Cardiac fibroblast (primary cell): ENCODE results near the gene FAH.

Experiments
- DNase-seq, 2 donors: peaks; one replicate each; pipeline versions ENCODE4 v3.0.0 to v3.0.0-alpha.2; 2010; ENCODE audit warnings: low read depth in 2 of 2
- H3K4me3 ChIP-seq, 2 donors: replicated peaks in 1 of 2; 1 replicate in 1 of 2; 2 replicates in 1 of 2; pipeline ENCODE4 v1.5.1; 2011; ENCODE audit warnings: low read depth in 2 of 2, low read length in 2 of 2, mild to moderate bottlenecking in 2 of 2, moderate library complexity in 1 of 2
- CTCF ChIP-seq: IDR thresholded peaks from one replicate; pipeline ENCODE4 v1.5.1; 2011; ENCODE audit warnings: low read depth, mild to moderate bottlenecking, low read length, inconsistent platforms

FAH gene

GRCh38 chr15:80186066-80186465, 33.3 kb downstream of the FAH start:
- no peak for TF ChIP-seq CTCF
- no peak overlapping the region for H3K4me3 ChIP-seq
- no peak for DNase-seq

- DNase-seq, result no peak
- no peak for TF ChIP-seq CTCF
- H3K4me3 ChIP-seq, result no peak overlapping the region
Observed at GRCh38 chr15:80186597-80186996, 33.8 kb downstream of the FAH start.

GRCh38 chr15:80188251-80188650, 35.5 kb downstream of the FAH start:
- TF ChIP-seq CTCF, result no peak
- H3K4me3 ChIP-seq, result no peak overlapping the region
- no peak for DNase-seq

GRCh38 chr15:80191198-80191597, 38.4 kb downstream of the FAH start:
- no peak for TF ChIP-seq CTCF
- no peak for DNase-seq
- H3K4me3 ChIP-seq, result no peak overlapping the region

- no peak for DNase-seq
- no peak for TF ChIP-seq CTCF
- H3K4me3 ChIP-seq, result no peak overlapping the region
Observed at GRCh38 chr15:80191897-80192595, 39.2 kb downstream of the FAH start.

- no peak for DNase-seq
- TF ChIP-seq CTCF, result no peak
- no peak overlapping the region for H3K4me3 ChIP-seq
Observed at GRCh38 chr15:80194186-80194585, 41.4 kb downstream of the FAH start.

- no peak for DNase-seq
- no peak overlapping the region for H3K4me3 ChIP-seq
- no peak for TF ChIP-seq CTCF
Observed at GRCh38 chr15:80194914-80195313, 42.1 kb downstream of the FAH start.
